ENCODE results near the gene FRS3. TPM values are rescaled to one million over a fixed set of nuclear protein-coding genes. Genes with fewer than 3 reads are reported as not detected.

The FRS3 gene
- total RNA-seq, 1 donor from 2014 or later = 5.9 TPM

GRCh38 chr6:41757271-41757670, 22.4 kb downstream of the FRS3 start:
- no peak for TF ChIP-seq CTCF (IDR thresholded peaks at IDR 0.05)
- Histone ChIP-seq H3K4me3 (no peak overlapping the region), H3K27me3 (ENCODE audit: low read depth) (no peaks in the 10 kb centered on the region), H3K27ac (no peak overlapping the region), H3K36me3 (no peaks in the 10 kb centered on the region), H3K4me1 (no peaks in the 10 kb centered on the region), H3K9me3 (no peaks in the 10 kb centered on the region)
- intact Hi-C loops (cut with DNase I) = no loop called here
- DNase-seq = peak; percentile 12
- ATAC-seq = no peak

GRCh38 chr6:41756354-41756753, 23.3 kb downstream of the FRS3 start:
- H3K27ac ChIP-seq = no peak overlapping the region
- intact Hi-C loops (cut with DNase I) = no loop called here
- ATAC-seq (peak in 1 of 2 donors; percentile 54), DNase-seq (peak; percentile 42)
- H3K27me3 ChIP-seq (ENCODE audit: low read depth) = no peaks in the 10 kb centered on the region
- H3K4me1 ChIP-seq = no peaks in the 10 kb centered on the region
- H3K36me3 ChIP-seq = no peaks in the 10 kb centered on the region
- no peak for TF ChIP-seq CTCF (IDR thresholded peaks at IDR 0.05)
- no peak overlapping the region for H3K4me3 ChIP-seq
- no peaks in the 10 kb centered on the region for H3K9me3 ChIP-seq

- Histone ChIP-seq H3K4me1 (no peaks in the 10 kb centered on the region), H3K27ac (no peak overlapping the region), H3K4me3 (no peak overlapping the region), H3K27me3 (ENCODE audit: low read depth) (no peaks in the 10 kb centered on the region), H3K36me3 (no peaks in the 10 kb centered on the region), H3K9me3 (no peaks in the 10 kb centered on the region)
- no peak for TF ChIP-seq CTCF (IDR thresholded peaks at IDR 0.05)
- intact Hi-C loops (cut with DNase I) = no loop called here
- DNase-seq (peak; percentile 3), ATAC-seq (no peak)
Measured at GRCh38 chr6:41755895-41756294, 23.8 kb downstream of the FRS3 start.

DNA sequence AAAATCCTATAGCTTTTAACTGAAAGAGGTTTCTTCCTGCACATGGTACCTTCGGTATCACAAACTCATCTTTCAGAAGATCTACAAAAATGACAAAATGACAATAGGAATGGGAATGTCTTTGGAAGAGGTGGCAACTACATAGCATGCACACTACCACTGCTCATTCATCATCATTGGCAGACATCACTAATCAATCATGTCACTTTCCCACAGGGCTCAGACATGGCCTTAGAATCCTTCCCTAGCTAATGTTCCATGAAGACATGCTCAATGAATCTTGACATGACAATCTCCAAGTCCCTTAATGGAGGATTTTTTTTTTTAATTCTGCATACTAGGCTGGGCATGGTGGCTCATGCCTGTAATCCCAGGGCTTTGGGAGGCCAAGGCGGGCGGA, 29.3 kb downstream of the FRS3 start:
- H3K27me3 ChIP-seq (ENCODE audit: low read depth) = no peaks in the 10 kb centered on the region

GRCh38 chr6:41748542-41748941, 31.2 kb downstream of the FRS3 start:
- DNase-seq (no peak), ATAC-seq (peak; percentile 50 to 51)
- intact Hi-C loops (cut with DNase I) = no loop called here
- no peaks in the 10 kb centered on the region for H3K36me3 ChIP-seq
- no peaks in the 10 kb centered on the region for H3K27me3 ChIP-seq (ENCODE audit: low read depth)
- peak overlapping the region; percentile 67 for H3K27ac ChIP-seq
- H3K4me3 ChIP-seq = no peak overlapping the region
- no peak for TF ChIP-seq CTCF (IDR thresholded peaks at IDR 0.05)
- H3K9me3 ChIP-seq = no peaks in the 10 kb centered on the region
- H3K4me1 ChIP-seq = peaks cover 13% of the 10 kb centered on the region

More for the DNA sequence above, 29.3 kb downstream of the FRS3 start:
- no peak overlapping the region for H3K4me3 ChIP-seq
- ATAC-seq (no peak), DNase-seq (no peak)
- H3K27ac ChIP-seq = no peak overlapping the region
- TF ChIP-seq CTCF (IDR thresholded peaks at IDR 0.05) = no peak
- intact Hi-C loops (cut with DNase I) = no loop called here
- no peaks in the 10 kb centered on the region for H3K9me3 ChIP-seq
- H3K4me1 ChIP-seq = peaks cover 13% of the 10 kb centered on the region
- no peaks in the 10 kb centered on the region for H3K36me3 ChIP-seq

GRCh38 chr6:41748102-41748477, 31.6 kb downstream of the FRS3 start:
- DNase-seq = no peak
- intact Hi-C loops (cut with DNase I) = no loop called here
- peak overlapping the region; percentile 67 for H3K27ac ChIP-seq
- TF ChIP-seq CTCF (IDR thresholded peaks at IDR 0.05) = no peak
- H3K4me3 ChIP-seq = no peak overlapping the region
- H3K27me3 ChIP-seq (ENCODE audit: low read depth) = no peaks in the 10 kb centered on the region
- no peaks in the 10 kb centered on the region for H3K9me3 ChIP-seq
- H3K4me1 ChIP-seq = peaks cover 13% of the 10 kb centered on the region
- peak; percentile 11 to 44 for ATAC-seq
- no peaks in the 10 kb centered on the region for H3K36me3 ChIP-seq

Data from lower lobe of right lung (tissue), 2 donors.